Stimulated activated CD4-positive, alpha-beta T cell treated with anti-CD3 and anti-CD28 coated beads, TNF-alpha, amount 100 ng/mL, for 1 hour (primary cell): ENCODE data around the gene P2RY1.

Source experiments
- DNase-seq, 3 donors: peaks; one replicate each; pipeline ENCODE4 v3.0.0-alpha.2; 2020; ENCODE audit warnings: low read depth in 3 of 3, low spot score in 1 of 3

P2RY1 gene

GRCh38 chr3:152834776-152835600, at the start of gene P2RY1:
TSS of gene P2RY1 (plus strand) at chr3:152835131. CDS start at chr3:152835783, 652 bp downstream.
- no peak for DNase-seq

- no peak for DNase-seq
Observed at GRCh38 chr3:152786977-152787681, 47.8 kb upstream of the P2RY1 start.

GRCh38 chr3:152790651-152791387, 44.1 kb upstream of the P2RY1 start:
- DNase-seq: no peak

GRCh38 chr3:152793969-152794368, 41.0 kb upstream of the P2RY1 start:
- DNase-seq: no peak

- no peak for DNase-seq
Observed at GRCh38 chr3:152797751-152798432, 37.0 kb upstream of the P2RY1 start.

GRCh38 chr3:152811974-152812760, 22.8 kb upstream of the P2RY1 start:
- DNase-seq: no peak

- no peak for DNase-seq
Observed at GRCh38 chr3:152817400-152817799, 17.5 kb upstream of the P2RY1 start.

GRCh38 chr3:152818027-152818426, 16.9 kb upstream of the P2RY1 start:
- no peak for DNase-seq

GRCh38 chr3:152823173-152823572, 11.8 kb upstream of the P2RY1 start:
- DNase-seq: no peak

- no peak for DNase-seq
Observed at GRCh38 chr3:152823781-152824180, 11.2 kb upstream of the P2RY1 start.

- DNase-seq: no peak
Observed at GRCh38 chr3:152825566-152825965, 9.4 kb upstream of the P2RY1 start.

GRCh38 chr3:152826476-152826875, 8.5 kb upstream of the P2RY1 start:
- no peak for DNase-seq

GRCh38 chr3:152827313-152827712, 7.6 kb upstream of the P2RY1 start:
- DNase-seq: no peak

GRCh38 chr3:152828075-152828840, 6.7 kb upstream of the P2RY1 start:
- no peak for DNase-seq

- no peak for DNase-seq
Observed at GRCh38 chr3:152830245-152830644, 4.7 kb upstream of the P2RY1 start.

- no peak for DNase-seq
Observed at GRCh38 chr3:152832046-152832445, 2.9 kb upstream of the P2RY1 start.

- no peak for DNase-seq
Observed at GRCh38 chr3:152833089-152833488, 1.8 kb upstream of the P2RY1 start.

GRCh38 chr3:152834191-152834775, 648 bp upstream of the P2RY1 start:
- DNase-seq: no peak

GRCh38 chr3:152835601-152836102, 721 bp downstream of the P2RY1 start:
- DNase-seq: no peak
